ENCODE measurements around the gene NCMAP.

The NCMAP gene

GRCh38 chr1:24562625-24563024 is 6.7 kb downstream of the NCMAP start:
- H3K27ac ChIP-seq (ENCODE audit: low read depth, low read length): no peak overlapping the region
- no peaks in the 10 kb centered on the region for H3K4me1 ChIP-seq (ENCODE audit: control insufficient read depth, insufficient read depth, low read length)
- H3K9ac ChIP-seq (ENCODE audit: low read length): no peak overlapping the region
- no peaks in the 10 kb centered on the region for H3K36me3 ChIP-seq (ENCODE audit: control insufficient read depth, insufficient read depth, low read length)
- no peaks in the 10 kb centered on the region for H3K27me3 ChIP-seq (ENCODE audit: control insufficient read depth, insufficient read depth, low read length)
- H3K4me3 ChIP-seq (ENCODE audit: low read length): no peak overlapping the region

GRCh38 chr1:24564695-24565094 is 8.8 kb downstream of the NCMAP start:
- Histone ChIP-seq H3K27me3 (ENCODE audit: control insufficient read depth, insufficient read depth, low read length) (no peaks in the 10 kb centered on the region), H3K4me1 (ENCODE audit: control insufficient read depth, insufficient read depth, low read length) (no peaks in the 10 kb centered on the region), H3K36me3 (ENCODE audit: control insufficient read depth, insufficient read depth, low read length) (no peaks in the 10 kb centered on the region), H3K4me3 (ENCODE audit: low read length) (no peak overlapping the region), H3K9ac (ENCODE audit: low read length) (no peak overlapping the region), H3K27ac (ENCODE audit: low read depth, low read length) (no peak overlapping the region)

- no peak overlapping the region for H3K9ac ChIP-seq (ENCODE audit: low read length)
- no peaks in the 10 kb centered on the region for H3K36me3 ChIP-seq (ENCODE audit: control insufficient read depth, insufficient read depth, low read length)
- no peaks in the 10 kb centered on the region for H3K27me3 ChIP-seq (ENCODE audit: control insufficient read depth, insufficient read depth, low read length)
- H3K4me1 ChIP-seq (ENCODE audit: control insufficient read depth, insufficient read depth, low read length): no peaks in the 10 kb centered on the region
- H3K4me3 ChIP-seq (ENCODE audit: low read length): no peak overlapping the region
- no peak overlapping the region for H3K27ac ChIP-seq (ENCODE audit: low read depth, low read length)
Observed at GRCh38 chr1:24566236-24566867, 10.5 kb downstream of the NCMAP start.

- Histone ChIP-seq H3K27me3 (ENCODE audit: control insufficient read depth, insufficient read depth, low read length) (no peaks in the 10 kb centered on the region), H3K4me1 (ENCODE audit: control insufficient read depth, insufficient read depth, low read length) (no peaks in the 10 kb centered on the region), H3K36me3 (ENCODE audit: control insufficient read depth, insufficient read depth, low read length) (no peaks in the 10 kb centered on the region), H3K4me3 (ENCODE audit: low read length) (no peak overlapping the region), H3K9ac (ENCODE audit: low read length) (no peak overlapping the region), H3K27ac (ENCODE audit: low read depth, low read length) (no peak overlapping the region)
Observed at GRCh38 chr1:24567792-24568388, 12.0 kb downstream of the NCMAP start.

DNA sequence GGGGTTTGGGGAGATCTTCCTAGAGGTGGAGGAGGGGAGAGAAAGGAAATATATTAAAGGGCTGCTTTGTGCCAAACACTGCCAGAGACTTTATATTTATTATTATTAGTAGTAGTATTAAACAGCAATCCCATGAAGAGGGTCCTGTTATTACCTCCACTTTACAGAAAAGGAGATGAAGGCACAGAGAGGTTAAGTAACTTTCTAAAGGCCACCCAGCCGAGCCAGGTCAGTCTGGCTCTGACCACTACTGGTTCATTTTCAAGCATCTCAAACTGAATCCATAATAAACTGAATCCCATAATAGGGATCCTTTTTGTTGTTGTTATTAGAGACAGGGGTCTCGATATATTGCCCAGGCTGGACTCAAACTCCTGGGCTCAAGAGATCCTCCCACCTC is 12.6 kb downstream of the NCMAP start:
- H3K9ac ChIP-seq (ENCODE audit: low read length): no peak overlapping the region
- no peaks in the 10 kb centered on the region for H3K36me3 ChIP-seq (ENCODE audit: control insufficient read depth, insufficient read depth, low read length)
- H3K27ac ChIP-seq (ENCODE audit: low read depth, low read length): no peak overlapping the region
- no peaks in the 10 kb centered on the region for H3K4me1 ChIP-seq (ENCODE audit: control insufficient read depth, insufficient read depth, low read length)
- no peaks in the 10 kb centered on the region for H3K27me3 ChIP-seq (ENCODE audit: control insufficient read depth, insufficient read depth, low read length)
- H3K4me3 ChIP-seq (ENCODE audit: low read length): no peak overlapping the region

DNA sequence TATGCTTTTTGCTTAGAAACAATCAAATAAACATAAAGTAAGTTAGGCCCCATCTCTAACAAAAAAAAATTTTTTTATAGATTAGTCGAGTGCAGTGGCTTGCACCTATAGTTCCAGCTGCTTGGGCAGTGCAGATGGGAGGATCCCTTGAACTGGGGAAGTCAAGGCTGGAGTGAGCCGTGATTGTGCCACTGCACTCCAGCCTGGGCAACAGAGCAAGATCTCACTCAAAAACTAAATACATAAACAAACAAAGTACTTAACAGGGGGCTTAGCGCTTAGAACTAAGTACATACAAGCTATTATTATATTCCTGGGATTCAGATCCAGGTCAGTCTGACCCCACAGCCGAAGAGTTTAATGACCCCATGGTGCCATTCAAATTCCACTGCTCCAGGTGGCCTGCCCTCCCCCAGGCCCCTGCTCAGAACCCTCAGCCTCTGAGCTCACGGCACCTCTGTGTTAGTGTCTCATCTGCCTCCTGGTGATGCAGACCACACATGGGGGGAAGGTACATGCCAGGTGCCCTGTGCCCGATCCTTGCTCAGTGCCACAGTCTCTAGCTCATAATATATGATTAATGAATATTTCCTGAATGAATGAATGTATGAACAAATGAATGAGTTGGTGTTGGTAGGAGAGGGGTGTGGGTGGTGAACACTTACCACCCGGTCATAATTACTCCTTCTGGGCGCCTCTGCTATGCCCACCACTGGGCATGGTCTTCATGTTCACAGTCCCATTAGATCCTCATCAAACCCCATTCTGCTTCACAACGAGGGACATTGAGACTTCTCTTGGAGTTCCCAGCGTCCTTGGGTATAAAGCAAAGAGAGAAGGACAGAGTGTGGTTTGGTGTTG is 14.6 kb downstream of the NCMAP start:
- no peak overlapping the region for H3K9ac ChIP-seq (ENCODE audit: low read length)
- H3K36me3 ChIP-seq (ENCODE audit: control insufficient read depth, insufficient read depth, low read length): no peaks in the 10 kb centered on the region
- H3K27me3 ChIP-seq (ENCODE audit: control insufficient read depth, insufficient read depth, low read length): no peaks in the 10 kb centered on the region
- H3K4me1 ChIP-seq (ENCODE audit: control insufficient read depth, insufficient read depth, low read length): no peaks in the 10 kb centered on the region
- H3K27ac ChIP-seq (ENCODE audit: low read depth, low read length): no peak overlapping the region
- no peak overlapping the region for H3K4me3 ChIP-seq (ENCODE audit: low read length)

DNA sequence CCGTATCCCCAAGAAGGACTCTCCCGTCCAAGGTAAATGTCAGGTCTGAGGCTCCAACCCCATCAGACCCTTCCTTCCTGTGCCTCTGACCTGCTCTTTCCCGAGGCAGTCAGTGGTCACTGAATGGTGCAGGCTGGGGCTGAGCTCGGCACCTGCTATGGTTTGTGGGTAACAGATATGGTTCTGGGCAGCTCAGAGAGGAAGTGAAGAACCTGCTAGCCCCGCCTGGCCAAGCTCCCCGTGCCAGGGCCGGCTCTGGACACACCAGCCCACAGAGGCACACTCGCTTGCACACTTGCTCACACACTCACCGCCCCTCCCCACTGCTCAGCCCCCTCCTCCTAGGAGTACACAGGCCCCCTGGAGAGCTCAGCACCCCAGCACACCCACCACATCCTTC is 16.4 kb downstream of the NCMAP start:
- Histone ChIP-seq H3K36me3 (ENCODE audit: control insufficient read depth, insufficient read depth, low read length) (no peaks in the 10 kb centered on the region), H3K4me1 (ENCODE audit: control insufficient read depth, insufficient read depth, low read length) (no peaks in the 10 kb centered on the region), H3K27ac (ENCODE audit: low read depth, low read length) (no peak overlapping the region)

GRCh38 chr1:24575905-24576587 is 20.2 kb downstream of the NCMAP start:
- no peaks in the 10 kb centered on the region for H3K27me3 ChIP-seq (ENCODE audit: control insufficient read depth, insufficient read depth, low read length)
- H3K36me3 ChIP-seq (ENCODE audit: control insufficient read depth, insufficient read depth, low read length): no peaks in the 10 kb centered on the region
- no peak overlapping the region for H3K27ac ChIP-seq (ENCODE audit: low read depth, low read length)
- no peaks in the 10 kb centered on the region for H3K4me1 ChIP-seq (ENCODE audit: control insufficient read depth, insufficient read depth, low read length)
- no peak overlapping the region for H3K9ac ChIP-seq (ENCODE audit: low read length)
- no peak overlapping the region for H3K4me3 ChIP-seq (ENCODE audit: low read length)

More for the DNA sequence above, 16.4 kb downstream of the NCMAP start:
- Histone ChIP-seq H3K9ac (ENCODE audit: low read length) (no peak overlapping the region), H3K4me3 (ENCODE audit: low read length) (no peak overlapping the region), H3K27me3 (ENCODE audit: control insufficient read depth, insufficient read depth, low read length) (no peaks in the 10 kb centered on the region)

- H3K36me3 ChIP-seq (ENCODE audit: control insufficient read depth, insufficient read depth, low read length): no peaks in the 10 kb centered on the region
- H3K27me3 ChIP-seq (ENCODE audit: control insufficient read depth, insufficient read depth, low read length): no peaks in the 10 kb centered on the region
- no peak overlapping the region for H3K27ac ChIP-seq (ENCODE audit: low read depth, low read length)
- no peak overlapping the region for H3K4me3 ChIP-seq (ENCODE audit: low read length)
- no peak overlapping the region for H3K9ac ChIP-seq (ENCODE audit: low read length)
- H3K4me1 ChIP-seq (ENCODE audit: control insufficient read depth, insufficient read depth, low read length): no peaks in the 10 kb centered on the region
Observed at GRCh38 chr1:24578846-24579245, 23.0 kb downstream of the NCMAP start.

DNA sequence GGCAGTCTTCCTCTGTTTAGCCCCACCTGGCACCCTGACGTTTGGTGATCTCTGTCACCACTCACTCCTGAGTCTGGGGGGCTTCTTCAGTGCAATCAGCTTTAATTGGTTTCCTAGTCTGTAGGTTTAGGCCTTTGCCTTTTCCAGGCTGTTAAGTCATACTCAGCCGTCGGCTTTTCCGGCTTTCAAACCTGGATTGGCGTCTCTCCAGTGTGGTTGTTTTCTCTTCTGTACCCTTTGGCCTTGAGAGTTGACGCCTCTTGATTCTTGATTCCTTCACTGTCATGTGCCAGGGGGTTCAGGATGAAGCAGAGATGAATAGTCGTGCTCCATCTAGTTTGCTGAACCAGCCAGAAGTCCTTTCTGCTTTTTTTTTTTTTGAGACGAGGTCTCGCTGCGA is 24.9 kb downstream of the NCMAP start:
- H3K9ac ChIP-seq (ENCODE audit: low read length): no peak overlapping the region
- H3K4me3 ChIP-seq (ENCODE audit: low read length): no peak overlapping the region
- H3K27me3 ChIP-seq (ENCODE audit: control insufficient read depth, insufficient read depth, low read length): no peaks in the 10 kb centered on the region
- no peaks in the 10 kb centered on the region for H3K36me3 ChIP-seq (ENCODE audit: control insufficient read depth, insufficient read depth, low read length)
- H3K27ac ChIP-seq (ENCODE audit: low read depth, low read length): no peak overlapping the region
- no peaks in the 10 kb centered on the region for H3K4me1 ChIP-seq (ENCODE audit: control insufficient read depth, insufficient read depth, low read length)

DNA sequence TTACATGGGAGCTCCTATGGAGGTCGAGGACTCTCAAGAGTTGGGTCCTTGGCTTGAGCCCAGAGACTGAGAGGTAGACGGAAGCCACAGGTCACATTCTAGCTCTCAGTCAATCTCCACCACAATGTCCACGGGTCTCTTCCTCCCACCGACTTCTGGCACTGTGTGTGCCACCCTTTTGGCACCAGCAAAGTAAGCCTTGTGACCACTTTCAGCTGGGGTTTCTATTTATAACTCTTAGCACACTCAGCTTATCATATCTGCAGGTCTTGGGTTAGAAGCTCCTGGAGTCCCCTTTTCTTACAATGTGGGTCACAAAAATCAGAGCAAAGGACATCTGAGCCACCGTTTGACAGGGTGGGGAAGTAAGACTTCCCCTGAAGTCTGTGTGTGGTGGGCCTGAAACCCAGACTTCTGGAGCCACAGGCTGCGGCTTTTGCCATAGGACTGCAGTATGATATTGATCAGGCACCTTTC is 28.3 kb downstream of the NCMAP start:
- Histone ChIP-seq H3K4me3 (ENCODE audit: low read length) (no peak overlapping the region), H3K4me1 (ENCODE audit: control insufficient read depth, insufficient read depth, low read length) (no peaks in the 10 kb centered on the region), H3K36me3 (ENCODE audit: control insufficient read depth, insufficient read depth, low read length) (no peaks in the 10 kb centered on the region), H3K27ac (ENCODE audit: low read depth, low read length) (no peak overlapping the region), H3K27me3 (ENCODE audit: control insufficient read depth, insufficient read depth, low read length) (no peaks in the 10 kb centered on the region), H3K9ac (ENCODE audit: low read length) (no peak overlapping the region)

DNA sequence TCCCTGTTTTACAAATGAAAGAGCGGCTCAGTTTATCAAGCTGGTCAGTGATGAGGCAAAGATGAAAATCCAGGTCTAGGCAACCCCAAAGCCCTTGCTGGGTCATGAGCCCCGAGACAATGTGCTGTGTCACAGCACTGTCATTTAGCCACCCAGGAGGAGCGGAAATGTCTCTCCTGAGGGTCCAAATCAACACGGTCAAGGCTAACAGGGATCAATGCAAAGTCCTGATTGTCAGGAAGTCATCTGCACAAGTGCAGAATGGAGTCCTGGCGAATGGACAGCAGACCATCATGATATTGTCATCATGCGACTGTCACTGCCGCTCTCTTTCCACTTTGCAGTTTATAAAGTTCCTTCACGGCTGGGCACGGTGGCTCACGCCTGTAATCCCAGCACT is 30.2 kb downstream of the NCMAP start:
- no peak overlapping the region for H3K4me3 ChIP-seq (ENCODE audit: low read length)
- no peaks in the 10 kb centered on the region for H3K4me1 ChIP-seq (ENCODE audit: control insufficient read depth, insufficient read depth, low read length)
- no peaks in the 10 kb centered on the region for H3K27me3 ChIP-seq (ENCODE audit: control insufficient read depth, insufficient read depth, low read length)
- no peak overlapping the region for H3K9ac ChIP-seq (ENCODE audit: low read length)
- no peak overlapping the region for H3K27ac ChIP-seq (ENCODE audit: low read depth, low read length)
- no peaks in the 10 kb centered on the region for H3K36me3 ChIP-seq (ENCODE audit: control insufficient read depth, insufficient read depth, low read length)

All from rectal smooth muscle tissue (tissue), 1 donor.